ENCODE data around the gene THTPA. TPM values are rescaled to one million over a fixed set of nuclear protein-coding genes. Genes with fewer than 3 reads are reported as not detected.

Gene THTPA
- total and polyA plus RNA-seq, 7 experiments from 2014 or later = 16.4 to 26.7 (median 18.1) TPM

GRCh38 chr14:23517650-23518326 lies 38.3 kb upstream of the THTPA start:
- Mint-ChIP-seq H3K4me1 (peaks cover 0 to 11% (median 8%) of the 10 kb centered on the region in 7 donors), H3K9me3 (no peaks in the 10 kb centered on the region), H3K4me3 (no peak overlapping the region), H3K27me3 (no peaks in the 10 kb centered on the region), H3K36me3 (peaks cover 0 to 6% (median 0%) of the 10 kb centered on the region in 5 donors), H3K27ac (no peak overlapping the region)
- Histone ChIP-seq H3K9me3 (ENCODE audit: control insufficient read depth in 2 of 3, low read length in 3 of 3) (no peaks in the 10 kb centered on the region), H3K4me1 (ENCODE audit: control insufficient read depth in 2 of 2, insufficient read depth in 2 of 2, low read length in 2 of 2) (no peaks in the 10 kb centered on the region), H3K36me3 (ENCODE audit: control insufficient read depth in 2 of 3, insufficient read depth in 3 of 3, low read length in 3 of 3) (no peaks in the 10 kb centered on the region), H3K27ac (ENCODE audit: low read depth, low read length) (no peak overlapping the region), H3K4me3 (ENCODE audit: low read length) (no peak overlapping the region), H3K27me3 (ENCODE audit: control insufficient read depth in 2 of 2, insufficient read depth in 2 of 2, low read length in 2 of 2) (no peaks in the 10 kb centered on the region)
- intact Hi-C loops (cut with micrococcal nuclease) = no loop called here
- POLR2A ChIA-PET = no interaction called here
- ATAC-seq (no peak), DNase-seq (no peak)
- CTCF ChIA-PET = no interaction called here

DNA sequence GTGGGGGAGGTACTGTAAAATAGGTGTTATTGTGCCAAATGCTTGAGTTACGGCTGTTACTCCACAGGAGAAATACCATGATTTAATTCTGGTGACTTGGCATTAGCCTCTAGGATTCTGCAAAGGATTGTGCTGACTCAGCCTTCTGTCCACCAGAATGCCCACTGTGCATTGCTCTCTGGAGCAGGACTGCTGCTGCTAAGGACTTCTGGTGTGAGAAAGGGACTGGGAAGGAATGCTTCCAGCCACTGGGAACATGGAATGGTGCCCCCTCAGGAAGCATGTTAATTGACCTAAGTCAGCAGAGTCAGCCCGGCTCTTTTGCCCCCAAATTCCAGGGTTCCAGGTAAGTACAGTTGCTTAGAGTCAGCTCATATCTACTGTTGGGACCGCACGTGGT lies 37.4 kb upstream of the THTPA start:
- no peak overlapping the region for H3K27ac ChIP-seq (ENCODE audit: low read depth, low read length)
- POLR2A ChIA-PET = no interaction called here
- Mint-ChIP-seq H3K36me3 (peaks cover 0 to 5% (median 0%) of the 10 kb centered on the region in 5 donors), H3K9me3 (no peaks in the 10 kb centered on the region), H3K27me3 (no peaks in the 10 kb centered on the region), H3K4me1 (peaks cover 0 to 5% (median 4%) of the 10 kb centered on the region in 7 donors), H3K27ac (no peak overlapping the region), H3K4me3 (no peak overlapping the region)
- intact Hi-C loops (cut with micrococcal nuclease) = no loop called here
- H3K9me3 ChIP-seq (ENCODE audit: control insufficient read depth in 2 of 3, low read length in 3 of 3) = no peaks in the 10 kb centered on the region
- H3K4me3 ChIP-seq (ENCODE audit: low read length) = no peak overlapping the region
- H3K27me3 ChIP-seq (ENCODE audit: control insufficient read depth in 2 of 2, insufficient read depth in 2 of 2, low read length in 2 of 2) = no peaks in the 10 kb centered on the region
- CTCF ChIA-PET = no interaction called here
- ATAC-seq = no peak
- no peaks in the 10 kb centered on the region for H3K4me1 ChIP-seq (ENCODE audit: control insufficient read depth in 2 of 2, insufficient read depth in 2 of 2, low read length in 2 of 2)
- no peak for DNase-seq
- H3K36me3 ChIP-seq (ENCODE audit: control insufficient read depth in 2 of 3, insufficient read depth in 3 of 3, low read length in 3 of 3) = no peaks in the 10 kb centered on the region

DNA sequence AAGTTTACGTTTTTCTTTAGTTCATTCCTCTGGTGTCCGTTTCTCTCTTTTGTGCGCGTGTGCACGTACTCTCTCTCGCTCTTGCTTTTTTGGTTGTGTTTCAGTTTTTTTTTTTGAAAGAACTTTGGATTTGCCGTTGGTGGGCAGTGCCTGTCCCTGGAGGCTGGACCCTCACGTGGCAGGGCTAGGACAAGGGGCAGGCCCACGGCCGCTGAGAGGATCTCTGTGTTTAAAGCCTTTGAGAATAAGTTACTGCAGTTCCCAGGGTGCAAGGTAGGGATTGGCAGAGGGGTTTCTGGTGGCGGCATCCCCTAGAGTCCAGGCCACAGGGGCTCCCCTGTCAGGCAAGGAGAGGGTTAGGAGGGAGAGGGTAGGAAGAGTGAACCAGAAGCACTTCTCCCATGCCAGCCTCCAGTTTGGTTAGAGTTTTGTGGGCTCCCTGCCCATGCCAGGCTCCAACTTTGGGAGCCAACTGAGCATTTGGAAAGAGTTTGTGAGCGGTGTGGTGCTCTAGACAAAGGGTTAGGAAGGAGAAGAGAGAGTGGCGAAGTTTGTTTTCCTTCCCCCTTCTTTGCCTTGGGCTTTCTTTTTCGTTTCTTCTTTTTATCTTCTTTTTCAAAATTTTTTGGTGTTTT lies 35.1 kb upstream of the THTPA start:
- Mint-ChIP-seq H3K27ac (peak overlapping the region in 1 of 9 donors; percentile 20), H3K4me3 (no peak overlapping the region), H3K9me3 (no peaks in the 10 kb centered on the region), H3K36me3 (no peaks in the 10 kb centered on the region), H3K27me3 (no peaks in the 10 kb centered on the region), H3K4me1 (peaks cover 0 to 2% (median 0%) of the 10 kb centered on the region in 7 donors)
- ChIA-PET POLR2A (no interaction called here), CTCF (no interaction called here)
- H3K9me3 ChIP-seq (ENCODE audit: control insufficient read depth in 2 of 3, low read length in 3 of 3) = no peaks in the 10 kb centered on the region
- H3K27me3 ChIP-seq (ENCODE audit: control insufficient read depth in 2 of 2, insufficient read depth in 2 of 2, low read length in 2 of 2) = no peaks in the 10 kb centered on the region
- no peak overlapping the region for H3K4me3 ChIP-seq (ENCODE audit: low read length)
- intact Hi-C loops (cut with micrococcal nuclease) = no loop called here
- H3K27ac ChIP-seq (ENCODE audit: low read depth, low read length) = no peak overlapping the region
- ATAC-seq (no peak), DNase-seq (no peak)
- H3K4me1 ChIP-seq (ENCODE audit: control insufficient read depth in 2 of 2, insufficient read depth in 2 of 2, low read length in 2 of 2) = no peaks in the 10 kb centered on the region
- H3K36me3 ChIP-seq (ENCODE audit: control insufficient read depth in 2 of 3, insufficient read depth in 3 of 3, low read length in 3 of 3) = no peaks in the 10 kb centered on the region

GRCh38 chr14:23521785-23522640 lies 34.1 kb upstream of the THTPA start:
- Mint-ChIP-seq H3K27me3 (no peaks in the 10 kb centered on the region), H3K9me3 (no peaks in the 10 kb centered on the region), H3K27ac (no peak overlapping the region), H3K4me1 (peaks cover 0 to 2% (median 0%) of the 10 kb centered on the region in 7 donors), H3K4me3 (no peak overlapping the region), H3K36me3 (no peaks in the 10 kb centered on the region)
- H3K9me3 ChIP-seq (ENCODE audit: control insufficient read depth in 2 of 3, low read length in 3 of 3) = no peaks in the 10 kb centered on the region
- ChIA-PET CTCF (no interaction called here), POLR2A (no interaction called here)
- no peak overlapping the region for H3K4me3 ChIP-seq (ENCODE audit: low read length)
- H3K36me3 ChIP-seq (ENCODE audit: control insufficient read depth in 2 of 3, insufficient read depth in 3 of 3, low read length in 3 of 3) = no peaks in the 10 kb centered on the region
- H3K27me3 ChIP-seq (ENCODE audit: control insufficient read depth in 2 of 2, insufficient read depth in 2 of 2, low read length in 2 of 2) = no peaks in the 10 kb centered on the region
- H3K27ac ChIP-seq (ENCODE audit: low read depth, low read length) = no peak overlapping the region
- ATAC-seq = no peak
- DNase-seq = no peak
- intact Hi-C loops (cut with micrococcal nuclease) = no loop called here
- no peaks in the 10 kb centered on the region for H3K4me1 ChIP-seq (ENCODE audit: control insufficient read depth in 2 of 2, insufficient read depth in 2 of 2, low read length in 2 of 2)

- no peaks in the 10 kb centered on the region for H3K27me3 ChIP-seq (ENCODE audit: control insufficient read depth in 2 of 2, insufficient read depth in 2 of 2, low read length in 2 of 2)
- no peaks in the 10 kb centered on the region for H3K9me3 Mint-ChIP-seq
- peaks cover 0 to 2% (median 0%) of the 10 kb centered on the region in 7 donors for H3K4me1 Mint-ChIP-seq
- peak overlapping the region in 1 of 9 donors; percentile 76 for H3K27ac Mint-ChIP-seq
- H3K27me3 Mint-ChIP-seq = no peaks in the 10 kb centered on the region
- H3K9me3 ChIP-seq (ENCODE audit: control insufficient read depth in 2 of 3, low read length in 3 of 3) = no peaks in the 10 kb centered on the region
- H3K27ac ChIP-seq (ENCODE audit: low read depth, low read length) = no peak overlapping the region
- no peak overlapping the region for H3K4me3 ChIP-seq (ENCODE audit: low read length)
- CTCF ChIA-PET = no interaction called here
- H3K36me3 Mint-ChIP-seq = no peaks in the 10 kb centered on the region
- H3K4me3 Mint-ChIP-seq = no peak overlapping the region
- H3K36me3 ChIP-seq (ENCODE audit: control insufficient read depth in 2 of 3, insufficient read depth in 3 of 3, low read length in 3 of 3) = no peaks in the 10 kb centered on the region
- ATAC-seq = no peak
- intact Hi-C loops (cut with micrococcal nuclease) = no loop called here
- POLR2A ChIA-PET = no interaction called here
- no peak for DNase-seq
- H3K4me1 ChIP-seq (ENCODE audit: control insufficient read depth in 2 of 2, insufficient read depth in 2 of 2, low read length in 2 of 2) = no peaks in the 10 kb centered on the region
These were observed 33.4 kb upstream of the THTPA start for GRCh38 chr14:23522643-23523198.

DNA sequence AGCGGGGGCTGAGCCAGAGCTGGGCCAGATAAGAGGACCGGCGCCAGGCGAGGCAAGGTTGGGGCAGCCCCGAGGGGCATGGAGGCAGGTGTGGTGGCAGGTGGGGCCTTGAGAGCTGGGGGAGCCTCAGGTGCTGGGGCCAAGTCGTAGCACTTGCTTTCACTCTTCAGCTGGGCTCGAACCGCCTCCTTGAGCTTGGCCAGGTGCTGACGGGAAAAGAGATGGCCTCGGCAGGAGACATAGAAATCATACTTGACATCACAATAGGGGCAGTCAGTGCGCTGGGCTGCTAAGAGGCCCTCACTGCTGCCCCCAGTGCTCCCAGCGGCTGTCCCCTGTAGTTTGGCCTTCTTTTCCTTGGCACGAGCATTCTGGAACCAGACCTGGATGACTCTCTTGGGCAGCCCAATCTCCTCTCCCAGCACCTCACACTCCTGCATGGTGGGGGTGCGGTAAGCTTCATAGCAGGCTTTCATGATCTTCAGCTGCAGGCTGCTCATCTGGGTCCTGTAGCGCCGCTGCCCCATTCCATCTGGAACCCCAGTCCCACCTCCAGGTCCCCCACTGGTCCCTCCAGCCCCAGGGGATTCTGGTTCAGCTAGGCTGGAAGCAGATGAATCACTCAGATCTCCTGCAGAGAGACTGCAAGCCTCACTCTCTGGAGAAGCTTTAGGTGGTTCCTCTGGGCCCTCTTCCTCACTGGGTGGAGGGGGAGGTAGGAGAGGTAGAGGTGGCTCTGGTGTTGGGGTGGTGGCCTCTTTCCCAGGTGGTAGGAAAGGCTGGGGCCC lies 32.6 kb upstream of the THTPA start:
- H3K36me3 ChIP-seq (ENCODE audit: control insufficient read depth in 2 of 3, insufficient read depth in 3 of 3, low read length in 3 of 3) = no peaks in the 10 kb centered on the region
- no peak for DNase-seq
- CTCF ChIA-PET = no interaction called here
- Mint-ChIP-seq H3K27me3 (no peaks in the 10 kb centered on the region), H3K27ac (no peak overlapping the region), H3K9me3 (no peaks in the 10 kb centered on the region), H3K4me1 (peaks cover 0 to 2% (median 0%) of the 10 kb centered on the region in 7 donors), H3K4me3 (no peak overlapping the region), H3K36me3 (no peaks in the 10 kb centered on the region)
- intact Hi-C loops (cut with micrococcal nuclease) = no loop called here
- no peaks in the 10 kb centered on the region for H3K4me1 ChIP-seq (ENCODE audit: control insufficient read depth in 2 of 2, insufficient read depth in 2 of 2, low read length in 2 of 2)
- no peak for ATAC-seq
- H3K9me3 ChIP-seq (ENCODE audit: control insufficient read depth in 2 of 3, low read length in 3 of 3) = no peaks in the 10 kb centered on the region
- no peak overlapping the region for H3K4me3 ChIP-seq (ENCODE audit: low read length)
- H3K27ac ChIP-seq (ENCODE audit: low read depth, low read length) = no peak overlapping the region
- POLR2A ChIA-PET = no interaction called here
- no peaks in the 10 kb centered on the region for H3K27me3 ChIP-seq (ENCODE audit: control insufficient read depth in 2 of 2, insufficient read depth in 2 of 2, low read length in 2 of 2)
